HFFc6 (cell line): Measurements from ENCODE around the gene PTPRK. TPM values are rescaled to one million over a fixed set of nuclear protein-coding genes. Genes with fewer than 3 reads are reported as not detected.

ENCODE experiments used
- DNase-seq: peaks from one replicate; pipeline ENCODE4 v3.0.0-alpha.2; 2018
- H3K27ac Mint-ChIP-seq: 2 replicates; pipeline ENCODE4 v1.8.0; 2020; ENCODE audit warnings: mild to moderate bottlenecking, mixed read lengths
- H3K27me3 Mint-ChIP-seq: 2 replicates; pipeline ENCODE4 v1.8.0; 2021; ENCODE audit warnings: mild to moderate bottlenecking, moderate library complexity, mixed read lengths; ENCODE audit not compliant: insufficient read depth
- H3K36me3 Mint-ChIP-seq: 2 replicates; pipeline ENCODE4 v1.8.0; 2021; ENCODE audit warnings: low read depth, mixed read lengths
- H3K4me1 Mint-ChIP-seq: 2 replicates; pipeline ENCODE4 v1.8.0; 2020; ENCODE audit warnings: low read depth, mixed read lengths
- H3K4me3 Mint-ChIP-seq: 2 replicates; pipeline ENCODE4 v1.8.0; 2020; ENCODE audit warnings: mild to moderate bottlenecking, moderate library complexity, mixed read lengths
- H3K9me3 Mint-ChIP-seq: 2 replicates; pipeline ENCODE4 v1.8.0; 2020; ENCODE audit warnings: mild to moderate bottlenecking, mixed read lengths
- CTCF ChIP-seq: fragments of 200-600 bp; sonication (generic); IDR thresholded peaks from 2 replicates; pipeline ENCODE4 v1.5.0; 2021; ENCODE audit warnings: antibody characterized with exemption, mild to moderate bottlenecking
- total RNA-seq, 6 experiments: library from RNA; stranded (reverse); fragmentation: NEBNext Ultra II Directional; extraction: Animal tissue kit (Norgen Biotek cat#: 25700); gene quantifications; 2 replicates in 1 of 6; 3 replicates in 5 of 6; pipeline ENCODE4 v1.2.3, GENCODE V29; 2021

The PTPRK gene
- total RNA-seq, 6 experiments from 2014 or later: 92.8 to 104 (median 97.3) TPM

GRCh38 chr6:128138694-128139093, 381.7 kb downstream of the PTPRK start:
- TF ChIP-seq CTCF: no peak
- H3K9me3 Mint-ChIP-seq: no peaks in the 10 kb centered on the region
- no peaks in the 10 kb centered on the region for H3K27me3 Mint-ChIP-seq
- no peak overlapping the region for H3K4me3 Mint-ChIP-seq
- H3K27ac Mint-ChIP-seq: no peak overlapping the region
- no peaks in the 10 kb centered on the region for H3K36me3 Mint-ChIP-seq
- DNase-seq: no peak
- H3K4me1 Mint-ChIP-seq: peaks cover 30% of the 10 kb centered on the region

- H3K4me3 Mint-ChIP-seq: no peak overlapping the region; the same call in 1 of the 2 replicates
- no peak for TF ChIP-seq CTCF
- no peaks in the 10 kb centered on the region for H3K9me3 Mint-ChIP-seq
- DNase-seq: no peak
- H3K36me3 Mint-ChIP-seq: 0 out of 2 replicates have a peak, but pooled peaks cover 5% of the 10 kb centered on the region
- peaks cover 46% of the 10 kb centered on the region for H3K4me1 Mint-ChIP-seq
- H3K27ac Mint-ChIP-seq: no peak overlapping the region
- no peaks in the 10 kb centered on the region for H3K27me3 Mint-ChIP-seq
Observed at GRCh38 chr6:128135325-128135724, 385.1 kb downstream of the PTPRK start.

- DNase-seq: peak; percentile 36
Observed at GRCh38 chr6:128131566-128131965, 388.8 kb downstream of the PTPRK start.

GRCh38 chr6:128131036-128131435, 389.4 kb downstream of the PTPRK start:
- DNase-seq: no peak
- Mint-ChIP-seq H3K4me1 (peaks cover 46% of the 10 kb centered on the region), H3K36me3 (peaks cover 24% of the 10 kb centered on the region), H3K27ac (no peak overlapping the region), H3K4me3 (no peak overlapping the region), H3K27me3 (peaks cover under 1% of the 10 kb centered on the region; the same call in 1 of the 2 replicates), H3K9me3 (no peaks in the 10 kb centered on the region)
- no peak for TF ChIP-seq CTCF

More at GRCh38 chr6:128131566-128131965, 388.8 kb downstream of the PTPRK start:
- H3K9me3 Mint-ChIP-seq: no peaks in the 10 kb centered on the region
- H3K4me3 Mint-ChIP-seq: 0 out of 2 replicates have a peak overlapping the region, but pooled peaks have one; percentile 9
- H3K27me3 Mint-ChIP-seq: no peaks in the 10 kb centered on the region
- H3K4me1 Mint-ChIP-seq: peaks cover 40% of the 10 kb centered on the region
- peak overlapping the region; percentile 27; the same call in 1 of the 2 replicates for H3K27ac Mint-ChIP-seq
- H3K36me3 Mint-ChIP-seq: peaks cover 19% of the 10 kb centered on the region
- TF ChIP-seq CTCF: no peak

GRCh38 chr6:128129679-128130078, 390.7 kb downstream of the PTPRK start:
- H3K4me1 Mint-ChIP-seq: peaks cover 45% of the 10 kb centered on the region
- no peaks in the 10 kb centered on the region for H3K9me3 Mint-ChIP-seq
- H3K4me3 Mint-ChIP-seq: no peak overlapping the region
- H3K27me3 Mint-ChIP-seq: peaks cover 1% of the 10 kb centered on the region; the same call in 1 of the 2 replicates
- H3K36me3 Mint-ChIP-seq: peaks cover 26% of the 10 kb centered on the region
- no peak for DNase-seq
- TF ChIP-seq CTCF: no peak
- H3K27ac Mint-ChIP-seq: no peak overlapping the region

DNA sequence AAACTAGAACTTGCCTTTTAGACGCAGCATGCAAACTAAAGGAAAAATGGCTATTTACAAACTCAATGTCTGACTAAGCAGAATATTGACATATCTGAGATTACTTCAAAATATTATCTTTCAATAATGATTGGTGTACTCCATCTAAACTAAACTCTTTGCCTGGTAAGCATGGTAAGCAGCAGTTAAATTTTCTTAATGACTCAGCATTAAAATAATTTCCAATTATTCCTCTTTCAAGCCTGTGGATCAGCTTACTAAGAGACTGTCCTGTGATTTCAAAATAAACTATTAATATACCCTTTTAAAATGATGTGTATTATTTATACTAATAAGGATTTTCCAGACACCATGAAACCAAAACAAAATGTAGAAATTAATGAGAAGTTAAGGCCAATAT, 392.7 kb downstream of the PTPRK start:
- Mint-ChIP-seq H3K36me3 (peaks cover 24% of the 10 kb centered on the region), H3K4me1 (peaks cover 49% of the 10 kb centered on the region), H3K4me3 (no peak overlapping the region), H3K27ac (no peak overlapping the region), H3K27me3 (peaks cover 1% of the 10 kb centered on the region; the same call in 1 of the 2 replicates), H3K9me3 (no peaks in the 10 kb centered on the region)
- no peak for TF ChIP-seq CTCF
- DNase-seq: no peak
